ENCODE results near the gene FIBP.

Gene FIBP

DNA sequence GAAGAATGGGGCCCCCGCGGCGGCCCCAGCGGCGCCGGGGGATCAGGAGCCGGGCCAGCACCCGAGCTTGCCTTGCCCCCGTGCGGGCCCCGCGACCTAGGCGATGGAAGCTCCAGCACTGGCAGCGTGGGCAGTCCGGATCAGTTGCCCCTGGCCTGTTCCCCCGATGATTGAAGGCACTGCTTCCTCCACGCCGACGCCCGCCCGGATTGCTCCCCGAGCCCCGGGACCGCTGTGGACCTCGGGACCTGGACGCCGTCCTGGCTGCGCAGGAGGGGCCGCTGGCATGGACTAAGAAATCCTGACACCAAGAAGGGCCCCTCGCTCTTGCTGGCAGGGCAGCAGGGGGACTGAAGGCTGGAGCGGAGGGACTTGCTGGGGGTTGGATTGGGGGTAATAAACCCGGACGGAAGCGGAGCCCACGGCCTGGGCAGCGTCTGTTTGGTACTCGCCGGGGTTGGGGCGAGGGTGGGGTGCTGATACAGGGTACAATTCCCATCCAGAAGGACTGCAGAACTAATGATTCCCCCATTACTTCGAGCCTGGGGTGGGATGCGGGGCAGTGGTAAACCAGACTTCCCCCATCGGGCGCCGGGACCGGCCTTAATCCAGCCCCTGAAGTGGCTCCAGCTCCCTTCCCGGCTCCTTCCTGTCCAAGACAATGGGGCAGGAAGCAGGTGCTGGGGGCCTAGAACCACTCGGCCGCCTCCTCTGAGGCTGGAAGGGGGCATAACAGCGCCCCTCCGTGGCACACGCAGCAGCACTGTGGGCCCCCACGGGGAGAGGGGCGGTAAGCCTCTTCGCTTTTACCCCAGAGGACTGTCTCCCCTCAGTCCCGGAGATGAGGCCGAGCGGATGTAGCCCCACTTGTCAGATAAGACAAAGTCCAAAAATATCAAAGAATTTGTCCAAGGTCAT is 3.2 kb upstream of the FIBP start:
- Histone ChIP-seq H3K4me1 (peaks cover 64% of the 10 kb centered on the region), H3K4me2 (peak overlapping the region; percentile 98), H3K9ac (peak overlapping the region; percentile 99), H3K4me3 (peak overlapping the region; percentile 97), H4K20me1 (peaks cover 31% of the 10 kb centered on the region), H3K27me3 (peaks cover 3% of the 10 kb centered on the region; the same call in 1 of the 2 replicates), H3K27ac (peak overlapping the region; percentile 98), H3K9me3 (no peaks in the 10 kb centered on the region), H3K36me3 (peaks cover 8% of the 10 kb centered on the region)
- TF ChIP-seq Cebpa-rat (IDR thresholded peaks at IDR 0.05) = no peak

- peak within 1 kb of the TSS; percentile 98 for H3K4me2 ChIP-seq
- H3K9me3 ChIP-seq = no peaks in the 10 kb centered on the region
Measured at GRCh38 chr11:65890324-65891218, 2.3 kb upstream of the FIBP start, which contains the start of gene CCDC85B. Gene CCDC85B, plus strand, starts transcription at chr11:65890673. Its CDS starts 111 bp downstream, at chr11:65890784.

GRCh38 chr11:65887723-65888162 is 528 bp downstream of the FIBP start:
- peak overlapping the region; percentile 82 for H3K27ac ChIP-seq
- peaks cover 65% of the 10 kb centered on the region for H3K4me1 ChIP-seq
- H3K4me2 ChIP-seq = peak overlapping the region; percentile 98
- no peaks in the 10 kb centered on the region for H3K9me3 ChIP-seq
- H3K27me3 ChIP-seq = no peaks in the 10 kb centered on the region
- peaks cover 41% of the 10 kb centered on the region for H3K36me3 ChIP-seq
- H4K20me1 ChIP-seq = peaks cover 34% of the 10 kb centered on the region
- H3K9ac ChIP-seq = peak overlapping the region; percentile 99
- no peak for TF ChIP-seq Cebpa-rat (IDR thresholded peaks at IDR 0.05)
- H3K4me3 ChIP-seq = peak overlapping the region; percentile 97

More at GRCh38 chr11:65890324-65891218, 2.3 kb upstream of the FIBP start, which contains the start of gene CCDC85B:
- H3K4me1 ChIP-seq = peaks cover 73% of the 10 kb centered on the region
- TF ChIP-seq Cebpa-rat (IDR thresholded peaks at IDR 0.05) = no peak
- H3K36me3 ChIP-seq = peaks cover 17% of the 10 kb centered on the region
- H3K4me3 ChIP-seq = peak within 1 kb of the TSS; percentile 97
- peak within 1 kb of the TSS; percentile 99 for H3K9ac ChIP-seq
- H3K27ac ChIP-seq = peak within 1 kb of the TSS; percentile 98
- no peaks in the 10 kb centered on the region for H3K27me3 ChIP-seq
- peaks cover 31% of the 10 kb centered on the region for H4K20me1 ChIP-seq

DNA sequence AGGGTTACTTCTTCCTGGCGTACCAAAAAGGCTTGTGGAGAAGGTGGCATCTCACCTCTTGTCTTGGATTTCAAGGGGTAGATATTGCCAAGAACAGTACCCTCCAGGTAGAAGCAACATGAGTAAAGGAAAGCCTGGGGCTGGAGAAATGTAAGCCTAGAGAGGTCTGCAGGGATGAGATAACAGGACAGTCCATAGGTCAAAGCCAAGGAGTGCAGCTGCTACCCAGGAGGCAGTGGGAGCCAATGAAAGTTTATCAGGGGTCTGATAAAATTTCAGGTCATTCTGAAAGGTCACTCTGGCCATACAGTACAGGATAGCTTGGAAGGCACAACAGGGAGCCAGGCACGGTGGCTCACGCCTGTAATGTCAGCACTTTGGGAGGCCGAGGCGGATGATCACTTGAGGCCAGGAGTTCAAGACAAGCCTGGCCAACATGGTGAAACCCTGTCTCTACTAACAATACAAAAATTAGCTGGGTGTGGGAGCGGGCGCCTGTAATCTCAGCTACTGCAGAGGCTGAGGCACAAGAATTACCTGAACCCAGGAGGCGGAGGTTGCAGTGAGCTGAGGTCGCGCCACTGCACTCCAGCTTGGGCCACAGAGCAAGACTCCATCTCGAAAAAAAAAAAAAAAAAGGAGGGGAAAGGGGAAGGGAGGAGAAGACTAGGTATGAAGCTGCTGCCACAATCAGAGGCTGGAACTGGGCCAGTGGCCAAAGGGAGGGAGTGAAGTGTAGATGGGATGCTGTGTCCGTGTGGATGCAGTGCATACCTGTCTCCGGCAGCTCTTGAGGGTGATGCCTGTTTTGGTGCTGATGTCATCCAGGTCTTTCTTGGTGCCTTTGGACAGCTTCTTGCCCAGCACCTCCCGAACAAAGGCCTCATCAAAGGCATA is 1.2 kb downstream of the FIBP start:
- Histone ChIP-seq H3K36me3 (peaks cover 48% of the 10 kb centered on the region), H3K9me3 (no peaks in the 10 kb centered on the region), H3K4me1 (peaks cover 65% of the 10 kb centered on the region), H4K20me1 (peaks cover 30% of the 10 kb centered on the region), H3K9ac (peak overlapping the region; percentile 99), H3K4me3 (peak overlapping the region; percentile 97), H3K4me2 (peak overlapping the region; percentile 98), H3K27ac (peak overlapping the region; percentile 82; the same call in 1 of the 2 replicates), H3K27me3 (no peaks in the 10 kb centered on the region)
- TF ChIP-seq Cebpa-rat (IDR thresholded peaks at IDR 0.05) = no peak

DNA sequence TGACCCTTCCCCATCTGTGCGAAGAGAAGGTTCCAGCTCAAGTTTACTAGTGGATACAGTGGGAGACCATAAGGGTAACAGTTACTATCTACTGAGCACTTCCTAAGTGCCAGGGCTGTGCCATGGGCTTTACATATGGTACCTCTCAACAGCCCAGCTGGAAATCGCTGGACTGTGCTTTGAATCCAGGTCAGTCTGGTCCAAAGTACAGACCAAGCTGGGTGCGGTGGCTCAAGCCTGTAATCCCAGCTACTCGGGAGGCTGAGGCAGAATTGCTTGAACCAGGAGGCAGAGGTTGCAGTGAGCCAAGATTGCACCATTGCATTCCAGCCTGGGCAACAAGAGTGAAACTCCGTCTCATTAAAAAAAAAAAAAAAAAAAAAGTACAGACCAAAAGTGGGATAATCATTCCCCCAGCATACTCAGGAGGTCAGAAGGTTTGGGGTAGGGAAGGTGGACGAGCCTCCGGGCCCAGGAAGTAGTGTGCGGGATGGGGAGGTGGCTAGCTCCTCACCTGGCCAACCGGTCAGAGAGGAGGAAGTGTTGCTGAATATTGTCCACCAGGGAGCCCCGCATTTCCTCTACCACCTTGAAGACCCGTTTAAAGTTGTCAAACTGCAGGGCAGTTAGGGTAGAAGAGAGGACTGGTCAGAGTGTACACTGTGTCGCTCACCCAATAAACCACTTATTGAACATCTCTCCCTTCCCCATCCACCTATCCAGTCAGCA is 2.3 kb downstream of the FIBP start:
- Histone ChIP-seq H3K4me3 (no peak overlapping the region), H3K27ac (no peak overlapping the region), H3K4me1 (peaks cover 73% of the 10 kb centered on the region), H4K20me1 (peaks cover 19% of the 10 kb centered on the region), H3K9me3 (no peaks in the 10 kb centered on the region), H3K4me2 (peak overlapping the region; percentile 98), H3K27me3 (no peaks in the 10 kb centered on the region), H3K36me3 (peaks cover 55% of the 10 kb centered on the region), H3K9ac (peak overlapping the region; percentile 13; the same call in 1 of the 2 replicates)
- no peak for TF ChIP-seq Cebpa-rat (IDR thresholded peaks at IDR 0.05)

- Histone ChIP-seq H3K27ac (no peak overlapping the region), H3K27me3 (no peaks in the 10 kb centered on the region), H3K36me3 (peaks cover 55% of the 10 kb centered on the region), H3K9me3 (no peaks in the 10 kb centered on the region), H3K4me2 (peak overlapping the region; percentile 66), H3K4me1 (peaks cover 78% of the 10 kb centered on the region), H4K20me1 (peaks cover 14% of the 10 kb centered on the region), H3K4me3 (no peak overlapping the region), H3K9ac (peak overlapping the region; percentile 13; the same call in 1 of the 2 replicates)
- TF ChIP-seq Cebpa-rat (IDR thresholded peaks at IDR 0.05) = no peak
Measured at GRCh38 chr11:65885231-65885630, 3.0 kb downstream of the FIBP start.

- Histone ChIP-seq H3K4me1 (peaks cover 78% of the 10 kb centered on the region), H3K4me2 (peak overlapping the region; percentile 66), H3K9ac (no peak overlapping the region), H4K20me1 (peaks cover 14% of the 10 kb centered on the region), H3K27me3 (no peaks in the 10 kb centered on the region), H3K9me3 (no peaks in the 10 kb centered on the region), H3K36me3 (peaks cover 55% of the 10 kb centered on the region), H3K27ac (no peak overlapping the region), H3K4me3 (no peak overlapping the region)
- no peak for TF ChIP-seq Cebpa-rat (IDR thresholded peaks at IDR 0.05)
Measured at GRCh38 chr11:65884716-65885092, 3.6 kb downstream of the FIBP start.

All from BLaER1 (cell line).